GM11168 (cell line): ENCODE data around the gene NEUROD2.

Experiments used
- in situ Hi-C: fragments of 300-500 bp; cut with MboI; formaldehyde crosslinking; loops from one replicate; pipeline ENCODE4 v1.12.0; 2022; ENCODE audit warnings: low sequenced_read_pairs; ENCODE audit not compliant: unreplicated experiment

The NEUROD2 gene

DNA sequence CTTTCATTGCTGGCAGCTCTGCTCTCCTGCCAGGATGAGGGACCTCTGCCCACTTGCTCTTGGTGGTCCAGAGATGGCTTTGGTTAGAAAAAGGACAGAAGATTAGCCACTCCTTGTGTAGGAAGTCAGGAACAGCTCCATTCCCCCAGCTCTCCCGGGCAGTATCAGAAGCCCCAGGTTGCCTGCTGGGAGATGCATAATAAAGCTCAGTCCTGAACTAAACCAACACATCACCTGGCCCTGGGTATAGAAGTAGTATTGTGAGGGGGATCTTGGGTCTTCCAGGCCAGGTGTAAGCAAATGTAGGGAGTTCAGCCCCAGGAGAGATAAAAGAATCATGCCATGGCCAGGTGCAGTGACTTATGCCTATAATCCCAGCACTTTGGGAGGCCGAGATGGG lies 52.4 kb downstream of the NEUROD2 start:
- in situ Hi-C loops: loop anchor here (10.0 kb wide), 1 partner anchor 169 kb away; no protein-coding TSS in a partner anchor
